Iris pigment epithelial cell (primary cell): ENCODE measurements around the gene BACE1.
A peak's percentile ranks its signal among the peaks of the same experiment; 100 is the strongest.

ENCODE experiments used
- DNase-seq: peaks from one replicate; pipeline ENCODE4 v3.0.0-alpha.2; 2011; ENCODE audit warnings: low read depth

Gene BACE1

DNA sequence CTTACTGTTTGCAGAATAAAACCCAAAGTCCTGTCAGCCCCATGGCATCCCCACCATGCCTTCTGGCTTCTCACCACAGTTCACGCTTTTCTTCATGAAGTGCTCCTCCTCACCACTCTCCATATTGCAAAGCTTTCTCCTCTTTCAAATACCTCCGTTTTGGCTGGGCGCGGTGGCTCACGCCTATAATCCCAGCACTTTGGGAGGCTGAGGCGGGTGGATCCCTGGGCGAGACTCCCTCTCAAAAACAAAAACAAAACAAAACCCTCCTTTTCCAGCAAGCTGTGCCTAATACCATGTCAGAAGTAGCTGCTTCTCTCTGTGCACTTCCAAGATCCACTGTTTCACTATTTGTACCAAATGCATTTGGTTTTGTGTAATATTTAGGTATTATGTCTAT lies 6.7 kb downstream of the BACE1 start:
- DNase-seq, result no peak

DNA sequence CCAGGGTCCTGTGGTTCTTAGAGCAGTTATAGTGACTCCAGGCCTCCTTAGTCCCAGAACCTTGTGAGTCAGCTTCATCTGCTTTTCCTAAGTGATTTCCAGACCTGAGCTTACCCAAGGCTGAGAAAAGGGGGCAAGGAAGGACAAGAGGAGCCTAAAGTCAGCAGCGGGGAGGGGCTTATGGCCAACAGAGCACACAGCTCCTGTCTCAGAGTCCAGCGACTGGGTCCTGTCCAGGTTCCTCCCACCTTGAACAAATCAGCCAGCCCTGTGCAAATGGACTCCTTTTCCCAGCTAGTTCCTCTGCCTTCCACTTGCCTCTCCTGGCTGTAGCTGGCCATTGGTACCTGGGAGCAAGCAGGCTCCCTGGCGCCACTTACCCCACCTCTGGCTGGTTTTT lies 10.9 kb downstream of the BACE1 start:
- no peak for DNase-seq

DNA sequence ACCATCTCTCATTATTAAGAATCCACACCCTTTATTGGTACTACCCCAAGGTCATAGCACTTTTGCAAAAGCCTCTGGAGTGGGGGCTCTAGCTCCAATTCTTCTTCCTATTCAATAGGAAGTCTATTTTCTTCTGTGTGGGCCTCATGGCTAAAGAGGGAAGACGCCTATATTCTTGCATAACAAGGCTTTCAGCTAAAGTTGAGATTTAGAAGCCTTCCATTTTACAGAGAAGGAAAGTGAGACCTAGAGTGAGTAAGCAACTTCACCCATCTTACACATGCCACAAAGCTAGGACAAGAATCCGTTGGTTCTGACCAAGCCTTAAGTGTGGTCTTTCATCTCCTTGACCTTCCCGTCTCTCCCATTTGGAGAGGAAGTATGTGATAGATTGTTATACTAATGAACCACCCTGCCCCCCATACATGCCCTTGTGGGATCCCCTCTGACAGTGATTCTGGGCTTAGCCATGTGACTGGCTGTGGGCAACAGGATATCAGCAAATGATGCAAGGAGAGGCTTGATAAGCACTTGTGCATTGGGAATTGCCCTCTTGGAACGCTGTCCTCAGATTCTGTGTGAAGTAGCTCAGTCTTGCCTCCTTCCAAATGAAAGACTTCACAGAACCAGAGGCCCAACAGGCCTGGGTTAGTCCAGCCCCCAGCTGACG lies 12.3 kb downstream of the BACE1 start:
- no peak for DNase-seq

DNA sequence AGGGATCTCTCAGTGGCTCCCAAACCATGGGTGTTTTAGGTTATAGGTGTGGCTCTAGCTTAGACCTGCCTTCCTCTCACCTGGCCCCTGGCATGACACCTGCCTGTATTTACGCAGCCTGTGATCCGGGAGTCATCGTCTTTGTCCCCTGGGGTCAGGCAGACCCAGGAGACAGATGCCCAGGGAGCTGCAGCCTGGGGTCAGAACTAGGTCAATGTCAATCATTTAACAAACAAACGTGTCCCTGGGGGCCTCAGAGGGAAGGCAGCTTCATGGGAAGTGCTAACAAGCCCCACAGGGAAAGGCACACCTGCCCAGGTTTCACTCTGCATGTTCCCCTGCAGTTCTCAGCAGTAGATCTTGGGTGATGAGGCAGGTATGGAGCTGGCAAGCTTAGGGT lies 13.0 kb downstream of the BACE1 start:
- DNase-seq, result no peak

DNA sequence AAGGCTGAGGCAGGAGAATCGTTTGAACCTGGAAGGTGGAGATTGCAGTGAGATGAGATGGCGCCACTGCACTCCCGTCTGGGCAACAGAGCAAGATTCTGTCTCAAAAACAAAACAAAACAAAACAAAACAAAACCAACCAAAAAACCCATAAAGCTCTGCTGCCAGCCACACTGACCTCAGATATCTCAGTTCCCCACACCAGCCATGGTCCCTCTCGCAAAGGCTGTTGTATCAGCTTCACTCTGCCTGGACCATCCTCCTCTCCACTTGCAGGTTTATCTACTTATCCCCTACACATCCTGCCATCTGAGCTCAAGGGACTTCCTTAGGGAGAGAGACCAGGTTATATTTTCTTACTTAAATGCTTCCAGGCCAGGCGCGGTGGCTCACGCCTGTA lies 13.8 kb downstream of the BACE1 start:
- DNase-seq, result no peak

DNA sequence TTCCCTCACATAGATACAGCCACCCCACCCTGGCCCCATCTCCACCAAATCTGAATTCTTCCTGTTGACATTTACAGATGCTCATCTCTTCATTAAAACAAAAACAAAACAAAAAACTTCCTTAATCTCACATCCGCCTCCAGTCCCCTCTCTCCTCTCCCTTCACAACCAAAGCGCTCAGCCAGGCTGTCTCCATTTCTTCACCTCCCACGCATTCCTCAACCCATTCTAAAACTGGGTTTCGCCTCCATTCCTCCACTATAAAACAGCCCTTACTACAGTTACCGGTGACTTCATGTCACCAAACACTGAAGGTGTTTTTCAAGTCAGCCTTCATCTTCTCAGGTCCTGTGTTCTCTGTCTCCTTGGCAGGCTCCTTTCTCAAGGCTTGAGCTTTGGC lies 15.3 kb downstream of the BACE1 start:
- DNase-seq, result no peak

DNA sequence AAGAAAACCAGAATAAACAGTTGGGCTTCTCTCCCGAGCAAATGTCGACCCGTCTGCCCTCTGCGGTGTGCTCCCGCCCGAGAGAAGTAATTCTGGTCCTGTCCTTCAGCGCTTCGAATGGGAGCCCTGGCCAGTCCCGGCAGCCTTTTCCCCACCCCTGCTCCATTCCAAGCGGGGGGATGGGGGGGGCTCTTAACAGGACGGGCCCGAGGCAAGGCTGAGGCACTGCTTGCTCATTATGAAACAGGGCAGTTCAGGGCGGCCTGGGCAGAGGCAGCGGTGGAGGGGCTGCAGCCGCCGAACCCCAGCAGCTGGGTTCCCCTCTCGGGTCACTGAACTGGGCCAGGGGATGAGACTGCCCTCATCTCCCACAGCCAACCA lies 15.8 kb downstream of the BACE1 start:
- peak; percentile 57 for DNase-seq

DNA sequence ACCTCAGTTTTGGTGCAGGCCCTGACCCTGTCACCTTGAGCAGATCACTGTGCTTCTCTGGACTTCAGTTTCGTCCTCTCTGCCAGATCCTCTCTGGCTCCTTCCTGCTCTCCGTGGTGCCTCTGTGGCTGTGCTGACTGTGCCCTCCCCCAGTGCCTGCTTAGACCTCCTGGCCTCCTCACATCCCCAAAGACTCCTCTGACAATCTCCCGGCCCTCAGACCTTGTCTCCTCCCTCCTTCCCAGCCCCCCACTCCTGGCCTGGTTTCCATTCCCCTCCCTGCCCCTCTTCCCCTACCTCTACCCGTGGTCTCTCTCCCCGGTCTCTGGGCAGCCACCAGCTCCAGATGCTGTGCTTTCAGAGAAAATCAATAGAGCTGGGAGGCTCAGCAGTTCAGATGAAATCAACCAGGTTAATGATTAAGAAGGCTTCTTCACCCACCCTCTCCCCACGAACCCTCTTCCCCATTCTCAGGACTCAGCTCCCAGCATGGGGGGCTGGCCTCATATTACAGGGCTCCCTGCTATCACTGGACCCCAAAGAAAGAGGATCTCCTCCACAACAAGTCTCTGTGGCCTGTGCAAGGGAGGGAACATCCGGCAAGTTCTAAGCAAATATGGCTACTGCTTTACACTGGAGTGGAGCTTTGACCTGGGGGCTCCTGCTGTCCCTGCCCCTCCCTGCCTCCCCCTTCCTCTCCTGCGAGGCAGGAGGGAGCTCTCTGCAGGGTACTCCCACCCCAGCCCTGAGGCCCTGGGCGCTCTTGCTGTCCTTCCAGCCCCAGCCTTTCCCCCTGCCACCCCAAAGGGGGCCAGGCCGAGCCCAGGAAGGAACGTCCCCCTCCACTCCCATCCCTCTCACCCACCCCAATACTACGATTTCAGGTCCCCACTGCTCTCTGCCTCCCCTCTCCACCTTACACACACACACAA lies 16.4 kb downstream of the BACE1 start:
- DNase-seq, result no peak

DNA sequence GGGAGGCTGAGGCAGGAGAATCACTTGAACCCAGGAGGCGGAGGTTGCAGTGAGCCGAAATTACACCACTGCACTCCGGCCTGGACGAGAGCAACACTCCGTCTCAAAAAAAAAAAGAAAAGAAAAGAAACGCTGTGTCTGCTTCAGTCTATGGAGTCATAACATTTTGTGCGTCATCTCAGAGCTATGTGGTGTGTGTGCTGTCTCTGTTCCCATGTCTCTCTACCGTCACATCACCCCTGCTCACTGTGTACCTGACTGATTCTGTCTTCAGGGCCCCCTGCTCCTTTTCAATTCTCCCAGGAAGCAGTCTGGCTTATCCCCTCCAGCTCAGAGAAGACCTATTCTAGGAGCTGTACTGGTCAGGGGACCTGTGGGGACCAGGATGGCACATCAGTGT lies 17.9 kb downstream of the BACE1 start:
- no peak for DNase-seq

DNA sequence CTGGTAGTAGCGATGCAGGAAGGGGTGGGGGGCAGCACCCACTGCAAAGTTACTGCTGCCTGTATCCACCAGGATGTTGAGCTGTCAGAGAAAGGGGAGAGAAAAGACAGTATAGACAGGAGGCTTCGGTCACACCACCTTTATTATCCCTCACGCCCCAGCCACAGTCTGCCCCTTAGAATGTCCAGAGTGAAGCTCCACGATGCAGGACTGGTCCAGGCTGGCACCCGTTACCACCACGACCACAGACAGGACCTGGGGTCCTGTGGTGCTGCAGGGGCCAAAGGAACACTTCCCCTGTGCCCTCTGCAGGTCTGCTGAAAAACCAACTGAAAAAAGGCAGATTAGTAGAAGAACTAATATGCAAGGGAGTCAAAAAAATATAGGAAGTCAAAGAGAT lies 19.2 kb downstream of the BACE1 start:
- no peak for DNase-seq

DNA sequence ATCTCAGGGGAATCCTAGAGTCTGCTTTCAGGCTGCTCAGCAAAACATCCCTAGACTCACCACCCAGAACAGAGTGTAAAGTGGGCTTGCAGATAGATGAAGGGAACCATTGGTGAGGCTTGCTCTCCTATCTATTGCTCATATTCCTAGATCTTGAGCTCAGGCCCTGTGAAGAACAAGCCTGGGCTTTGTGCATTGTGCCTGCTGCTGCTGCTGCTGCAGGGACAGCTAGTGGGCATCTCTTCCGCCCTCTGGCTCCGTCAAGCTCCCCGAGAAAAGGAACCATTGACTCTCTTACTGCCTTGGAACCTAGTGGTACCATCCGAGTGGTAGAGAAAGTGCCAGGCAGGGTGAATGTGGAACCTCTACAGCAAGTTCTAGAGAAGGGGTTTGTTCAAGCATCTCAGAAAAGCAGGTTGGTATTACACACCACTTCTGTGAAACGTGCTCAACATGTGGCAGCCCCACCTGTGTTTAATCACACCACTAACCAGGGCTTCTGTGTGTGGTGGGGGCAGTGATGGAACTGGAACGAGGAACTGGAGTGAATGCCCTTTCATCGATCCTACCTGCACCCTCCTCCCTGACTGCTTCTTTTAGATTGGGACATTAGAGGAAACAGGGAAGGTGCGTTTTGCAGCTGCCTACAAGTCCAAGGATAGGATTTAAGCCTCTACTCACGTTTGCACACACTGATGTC lies 20.5 kb downstream of the BACE1 start:
- no peak for DNase-seq

DNA sequence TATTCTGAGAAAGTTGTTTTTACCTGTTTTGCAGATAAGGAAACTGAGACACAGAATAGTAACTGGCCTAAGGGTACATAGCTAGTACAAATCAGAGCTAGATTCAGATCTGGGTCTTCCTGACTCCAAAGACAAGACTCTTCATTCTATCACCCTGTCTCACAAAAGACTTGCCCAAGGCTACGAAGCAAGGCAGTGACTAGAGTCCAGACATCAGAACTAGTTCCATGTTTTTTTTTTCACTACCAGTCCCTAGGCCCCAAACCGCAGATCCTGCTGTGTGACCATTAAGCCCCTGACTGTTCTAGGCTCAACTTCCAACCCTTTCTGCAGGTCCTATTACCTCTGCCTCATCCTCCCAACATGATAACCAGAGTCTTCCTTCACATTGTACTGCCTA lies 23.4 kb downstream of the BACE1 start:
- no peak for DNase-seq

DNA sequence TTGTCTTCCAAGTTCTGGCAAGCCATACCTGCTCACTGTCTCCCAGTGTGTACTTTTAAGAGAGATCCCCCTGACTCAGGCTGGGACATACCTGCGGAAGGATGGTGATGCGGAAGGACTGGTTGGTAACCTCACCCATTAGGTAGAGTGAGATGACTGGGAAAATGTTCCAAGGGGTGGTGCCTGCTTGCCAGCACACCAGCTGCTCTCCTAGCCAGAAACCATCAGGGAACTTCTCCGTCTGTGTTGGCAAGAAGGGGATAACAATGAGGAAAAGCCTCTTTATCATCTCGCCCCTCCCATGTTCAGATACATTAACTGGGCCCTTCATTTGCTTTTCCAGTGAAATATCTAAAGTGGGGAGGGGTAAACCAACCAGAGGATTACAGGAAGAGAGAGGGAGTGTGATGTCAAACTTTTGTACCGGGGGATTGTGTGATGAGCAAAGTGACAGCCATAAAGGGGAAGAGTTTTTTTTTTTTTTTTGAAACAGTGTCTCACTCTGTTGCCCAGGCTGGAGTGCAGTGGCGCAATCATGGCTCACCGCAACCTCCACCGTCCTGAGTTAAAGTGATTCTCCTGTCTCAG lies 25.2 kb downstream of the BACE1 start, which contains the start of gene BACE1-AS:
TSS of gene BACE1-AS (plus strand) at position 538 of the 588 bp plus-strand sequence.
- DNase-seq, result no peak

DNA sequence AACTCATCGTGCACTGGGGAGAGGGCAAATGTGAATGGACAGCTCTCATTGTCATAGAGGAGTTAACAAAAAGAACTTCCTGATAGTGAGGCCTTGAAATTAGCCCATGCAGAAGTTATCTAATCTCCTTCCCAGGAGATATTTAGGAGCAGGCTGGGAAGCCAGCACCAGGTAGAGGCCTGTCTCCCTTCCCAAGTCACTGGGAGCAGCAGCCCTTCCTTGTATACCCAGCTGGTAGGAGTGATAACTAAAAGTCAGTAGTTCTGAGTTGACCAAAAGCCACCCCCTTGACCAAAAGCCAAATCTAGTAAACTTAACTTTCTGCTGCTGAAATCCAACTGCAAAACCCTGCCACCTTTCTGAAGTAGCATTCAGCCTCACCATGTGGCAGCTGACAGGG lies 26.3 kb downstream of the BACE1 start:
- DNase-seq, result no peak

DNA sequence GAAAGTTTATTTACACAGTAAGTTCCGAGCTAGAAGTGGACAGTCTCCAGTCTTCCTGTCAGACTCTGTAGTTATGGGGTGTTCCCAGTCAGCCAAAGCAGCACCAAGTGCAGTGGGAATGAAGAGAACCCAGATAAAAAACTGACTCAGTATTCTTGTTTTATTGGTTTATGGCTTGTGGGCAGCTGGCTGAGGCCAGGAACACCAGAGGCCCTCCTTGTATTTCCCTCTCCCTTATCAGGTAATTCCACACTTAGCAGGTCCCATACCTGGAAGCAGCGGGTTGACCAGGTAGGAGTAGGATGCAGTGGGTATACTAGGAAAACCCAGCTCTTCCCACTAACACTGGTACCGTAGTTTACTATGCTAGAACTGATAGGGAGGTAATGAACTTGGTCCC lies 28.4 kb downstream of the BACE1 start:
- no peak for DNase-seq

DNA sequence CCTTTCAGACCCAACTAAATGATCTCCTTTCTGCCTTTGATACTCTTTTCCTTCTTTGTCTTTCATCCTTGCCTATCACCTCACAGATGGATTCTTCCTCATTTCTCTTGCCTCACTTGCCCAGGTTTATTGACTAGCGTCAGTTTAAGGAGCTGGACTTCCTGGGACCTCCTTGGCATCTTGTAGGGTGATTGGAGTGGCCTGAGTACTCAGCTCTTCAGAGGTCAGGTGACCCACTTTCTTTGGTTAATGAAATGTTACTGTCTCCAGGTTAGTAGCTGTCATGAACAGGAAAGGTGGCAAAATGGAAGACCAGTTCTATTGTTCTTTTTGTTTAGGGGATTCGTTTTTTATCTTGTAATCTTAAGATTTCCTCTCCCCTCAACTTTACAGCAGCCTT lies 29.5 kb downstream of the BACE1 start:
- DNase-seq, result no peak

DNA sequence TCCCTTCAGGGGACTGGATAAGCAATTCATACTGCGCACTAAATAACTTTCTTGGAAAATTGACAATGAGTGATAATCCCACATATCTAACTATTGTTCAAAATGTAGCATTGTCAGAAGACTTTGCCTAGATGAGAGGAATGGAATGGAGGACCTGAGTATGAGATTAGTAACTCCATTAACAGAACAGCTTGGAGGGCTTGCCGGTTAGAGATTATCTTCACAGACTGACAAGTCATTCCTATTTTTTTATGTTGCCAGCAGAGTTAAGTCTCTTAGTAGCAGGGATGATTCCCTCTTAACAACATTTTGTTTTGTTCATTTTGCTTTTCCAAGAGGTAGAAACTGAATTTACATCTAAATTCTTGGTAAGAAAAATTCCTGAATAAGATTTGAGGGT lies 32.0 kb downstream of the BACE1 start:
- DNase-seq, result no peak

DNA sequence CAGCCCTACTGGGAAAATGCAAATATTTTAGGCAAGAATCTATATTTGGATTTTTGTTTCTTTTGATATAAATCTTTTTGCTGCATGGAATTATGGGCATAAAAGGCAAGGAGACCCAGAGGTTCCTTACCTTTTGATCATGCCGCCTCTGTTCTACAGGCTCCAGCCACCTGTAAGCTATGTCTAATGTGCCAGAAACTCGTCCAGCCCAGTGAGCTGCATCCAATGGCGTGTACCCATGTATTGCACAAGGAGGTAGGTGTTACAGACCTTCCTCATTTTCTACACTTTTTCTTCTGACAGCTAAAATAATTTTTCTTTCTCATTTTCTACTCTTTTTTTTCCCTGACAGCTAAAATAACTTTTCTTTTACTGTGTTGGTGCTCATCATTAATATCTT lies 33.1 kb downstream of the BACE1 start:
- DNase-seq, result no peak

DNA sequence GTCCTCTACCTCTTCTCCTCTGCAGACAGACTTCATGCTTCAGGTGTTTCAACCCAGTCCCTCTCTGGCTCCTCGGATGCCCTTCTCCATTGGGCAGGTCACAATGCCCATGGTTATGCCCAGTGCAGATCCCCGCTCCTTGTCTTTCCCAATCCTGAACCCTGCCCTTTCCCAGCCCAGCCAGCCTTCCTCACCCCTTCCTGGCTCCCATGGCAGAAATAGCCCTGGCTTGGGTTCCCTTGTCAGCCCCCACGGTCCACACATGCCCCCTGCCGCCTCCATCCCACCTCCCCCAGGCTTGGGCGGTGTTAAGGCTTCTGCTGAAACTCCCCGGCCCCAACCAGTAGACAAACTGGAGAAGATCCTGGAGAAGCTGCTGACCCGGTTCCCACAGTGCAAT lies 34.2 kb downstream of the BACE1 start:
- no peak for DNase-seq

DNA sequence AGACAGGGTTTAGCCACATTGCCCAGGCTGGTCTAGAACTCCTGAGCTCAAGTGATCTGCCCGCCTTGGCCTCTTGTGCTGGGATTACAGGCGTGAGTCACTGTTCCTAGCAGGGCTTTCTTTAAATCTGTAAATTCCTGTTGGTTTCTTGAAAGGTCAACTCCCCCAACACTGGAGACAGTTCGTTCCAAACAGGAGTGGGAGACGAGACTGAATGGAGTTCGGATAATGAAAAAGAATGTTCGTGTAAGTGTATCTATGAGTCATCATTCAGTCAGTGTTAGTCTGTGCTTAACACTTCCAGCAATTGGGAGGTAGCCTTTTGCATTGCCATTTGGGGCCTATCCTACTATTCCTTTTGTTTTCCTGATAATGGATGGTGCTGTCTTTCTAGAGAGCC lies 34.9 kb downstream of the BACE1 start:
- DNase-seq, result peak; percentile 88

DNA sequence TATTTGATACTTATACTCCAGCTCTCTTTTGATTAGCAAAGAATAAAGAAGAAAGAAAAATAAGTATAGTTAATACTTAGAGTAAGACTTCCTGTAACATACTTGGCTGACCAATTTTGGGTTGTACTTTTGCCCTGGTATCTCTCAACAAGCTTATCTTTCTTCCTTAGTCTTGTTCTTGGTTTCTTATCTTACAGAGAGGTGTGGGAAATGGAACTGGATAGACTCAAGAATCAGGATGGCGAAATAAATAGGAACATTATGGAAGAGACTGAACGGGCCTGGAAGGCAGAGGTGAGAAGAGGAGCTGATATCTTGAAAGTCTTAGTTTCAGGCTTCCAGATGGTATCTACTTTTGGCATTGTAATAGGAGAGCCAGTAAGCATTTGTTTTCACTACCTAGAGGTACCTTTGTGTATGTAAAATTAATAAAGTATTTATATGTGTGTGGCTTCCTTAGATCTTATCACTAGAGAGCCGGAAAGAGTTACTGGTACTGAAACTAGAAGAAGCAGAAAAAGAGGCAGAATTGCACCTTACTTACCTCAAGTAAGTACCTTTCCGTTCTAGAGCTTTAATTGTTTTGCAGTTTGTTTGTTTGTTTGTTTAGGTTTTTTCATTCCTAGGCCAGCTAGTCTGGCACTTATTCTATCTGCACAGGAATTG lies 36.2 kb downstream of the BACE1 start:
- DNase-seq, result no peak

DNA sequence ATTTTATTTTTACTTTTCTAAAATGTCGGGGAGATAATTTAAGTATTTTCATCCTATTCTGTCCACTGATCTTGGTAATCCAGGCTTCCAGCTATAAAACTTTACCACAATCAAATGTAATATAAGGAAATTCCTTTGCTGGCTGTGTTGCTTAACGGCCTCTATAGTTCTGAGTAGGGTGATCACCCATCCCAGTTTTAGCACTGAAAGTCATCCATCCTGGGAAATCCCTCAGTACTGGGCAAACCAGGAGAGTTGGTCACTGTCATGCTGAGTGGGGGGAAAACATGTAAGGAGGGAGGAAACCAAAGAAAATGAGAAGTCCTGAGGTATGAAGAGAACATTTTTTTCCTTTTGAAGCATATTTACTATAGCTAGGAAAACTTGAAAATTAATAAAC lies 37.7 kb downstream of the BACE1 start:
- no peak for DNase-seq
